GM15510 (cell line): ENCODE measurements around the gene TMEM126B.

Experiments
- POLR2A ChIP-seq: IDR thresholded peaks from 3 replicates; pipeline ENCODE4 v1.6.1; 2011; ENCODE audit warnings: borderline replicate concordance; ENCODE audit not compliant: insufficient read length; ENCODE audit errors: extremely low read depth

Gene TMEM126B

GRCh38 chr11:85647078-85647477 lies 18.7 kb downstream of the TMEM126B start:
- no peak for TF ChIP-seq POLR2A

GRCh38 chr11:85647604-85648299 lies 19.4 kb downstream of the TMEM126B start, which contains the start of gene TMEM126A:
Gene TMEM126A (plus strand): TSS chr11:85647967. CDS start chr11:85650256, 2,289 bp downstream.
- TF ChIP-seq POLR2A: peak; percentile 91

- TF ChIP-seq POLR2A: no peak
Observed at GRCh38 chr11:85651118-85651517, 22.7 kb downstream of the TMEM126B start.

GRCh38 chr11:85652786-85653447 lies 24.5 kb downstream of the TMEM126B start:
- TF ChIP-seq POLR2A: no peak

GRCh38 chr11:85656777-85657176 lies 28.4 kb downstream of the TMEM126B start:
- no peak for TF ChIP-seq POLR2A

- no peak for TF ChIP-seq POLR2A
Observed at GRCh38 chr11:85658180-85658579, 29.8 kb downstream of the TMEM126B start.

- TF ChIP-seq POLR2A: no peak
Observed at GRCh38 chr11:85661972-85662664, 33.7 kb downstream of the TMEM126B start.

GRCh38 chr11:85663080-85663752 lies 34.8 kb downstream of the TMEM126B start:
- TF ChIP-seq POLR2A: no peak

GRCh38 chr11:85663753-85664614 lies 35.6 kb downstream of the TMEM126B start:
- peak; percentile 46 for TF ChIP-seq POLR2A

- TF ChIP-seq POLR2A: peak; percentile 94
Observed at GRCh38 chr11:85664615-85665481, 36.5 kb downstream of the TMEM126B start, which contains the start of gene CREBZF. Gene CREBZF (minus strand): TSS chr11:85665129. CDS start chr11:85664875, 254 bp downstream.

- TF ChIP-seq POLR2A: no peak
Observed at GRCh38 chr11:85665733-85666132, 37.3 kb downstream of the TMEM126B start.

- TF ChIP-seq POLR2A: no peak
Observed at GRCh38 chr11:85666687-85667086, 38.3 kb downstream of the TMEM126B start.

- no peak for TF ChIP-seq POLR2A
Observed at GRCh38 chr11:85668157-85668556, 39.8 kb downstream of the TMEM126B start.
